GM21381 (cell line): ENCODE data around the gene CDH6.

Experiments used
- ATAC-seq: cut with Tn5 transposase; IDR thresholded peaks from one replicate; pipeline ENCODE4 v1.9.1; 2021; ENCODE audit warnings: mild to moderate bottlenecking, moderate library complexity; ENCODE audit not compliant: unreplicated experiment

CDH6 gene

GRCh38 chr5:31244921-31245320 is 51.4 kb downstream of the CDH6 start:
- ATAC-seq = no peak

- no peak for ATAC-seq
Observed at GRCh38 chr5:31247381-31247780, 53.9 kb downstream of the CDH6 start.

GRCh38 chr5:31250201-31250600 is 56.7 kb downstream of the CDH6 start:
- ATAC-seq = no peak

GRCh38 chr5:31251032-31251431 is 57.5 kb downstream of the CDH6 start:
- no peak for ATAC-seq

- no peak for ATAC-seq
Observed at GRCh38 chr5:31255041-31255440, 61.6 kb downstream of the CDH6 start.

- no peak for ATAC-seq
Observed at GRCh38 chr5:31268256-31268655, 74.8 kb downstream of the CDH6 start.

GRCh38 chr5:31268686-31269085 is 75.2 kb downstream of the CDH6 start:
- ATAC-seq = no peak

- no peak for ATAC-seq
Observed at GRCh38 chr5:31269259-31269658, 75.8 kb downstream of the CDH6 start.

GRCh38 chr5:31270396-31270795 is 76.9 kb downstream of the CDH6 start:
- no peak for ATAC-seq

GRCh38 chr5:31271567-31271966 is 78.1 kb downstream of the CDH6 start:
- no peak for ATAC-seq

GRCh38 chr5:31273161-31273560 is 79.7 kb downstream of the CDH6 start:
- no peak for ATAC-seq

GRCh38 chr5:31273631-31274378 is 80.3 kb downstream of the CDH6 start:
- no peak for ATAC-seq

- no peak for ATAC-seq
Observed at GRCh38 chr5:31280210-31280609, 86.7 kb downstream of the CDH6 start.

GRCh38 chr5:31283326-31283725 is 89.8 kb downstream of the CDH6 start:
- ATAC-seq = no peak

- ATAC-seq = no peak
Observed at GRCh38 chr5:31285025-31285424, 91.5 kb downstream of the CDH6 start.

GRCh38 chr5:31287985-31288384 is 94.5 kb downstream of the CDH6 start:
- ATAC-seq = no peak

- no peak for ATAC-seq
Observed at GRCh38 chr5:31289429-31289828, 95.9 kb downstream of the CDH6 start.

- no peak for ATAC-seq
Observed at GRCh38 chr5:31291323-31291854, 97.9 kb downstream of the CDH6 start.

GRCh38 chr5:31300501-31300900 is 107.0 kb downstream of the CDH6 start:
- no peak for ATAC-seq

- no peak for ATAC-seq
Observed at GRCh38 chr5:31301833-31302232, 108.3 kb downstream of the CDH6 start.

- ATAC-seq = no peak
Observed at GRCh38 chr5:31303688-31304087, 110.2 kb downstream of the CDH6 start.

- no peak for ATAC-seq
Observed at GRCh38 chr5:31317665-31318064, 124.2 kb downstream of the CDH6 start.

GRCh38 chr5:31319335-31319734 is 125.8 kb downstream of the CDH6 start:
- no peak for ATAC-seq
